ENCODE results near the gene PRX.

DNA sequence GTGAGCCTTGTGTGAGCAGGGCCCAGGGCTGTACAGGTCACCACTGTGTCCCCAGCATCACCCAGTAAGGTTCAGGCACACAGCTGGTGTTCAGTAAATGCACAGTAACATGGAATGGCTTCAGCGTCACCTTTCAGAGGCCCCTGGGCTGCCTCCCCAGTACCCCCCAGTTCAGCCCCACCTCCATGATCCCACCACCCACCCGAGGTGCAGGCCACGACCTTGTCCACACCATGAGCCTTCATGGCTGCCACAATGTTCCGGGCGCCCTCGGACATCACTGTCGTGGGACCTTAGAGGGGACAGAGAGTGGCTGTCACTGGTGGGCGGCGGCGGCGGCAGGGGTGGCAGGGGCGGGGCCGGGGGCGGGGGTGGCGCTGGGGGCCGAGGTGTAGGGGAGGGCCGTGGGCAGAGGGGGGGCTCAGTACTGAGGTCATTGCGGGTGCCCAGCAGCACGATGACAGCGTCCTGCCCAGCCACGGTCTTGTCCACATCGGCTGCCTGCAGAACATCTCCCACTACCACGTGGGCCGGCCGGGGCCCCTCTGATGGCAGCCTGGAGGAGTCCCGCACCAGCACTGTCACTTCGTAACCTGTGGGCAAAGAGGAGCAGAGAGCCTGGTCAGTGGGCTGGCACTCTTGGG is 44.9 kb upstream of the PRX start:
- TF ChIP-seq, protein P1, sequence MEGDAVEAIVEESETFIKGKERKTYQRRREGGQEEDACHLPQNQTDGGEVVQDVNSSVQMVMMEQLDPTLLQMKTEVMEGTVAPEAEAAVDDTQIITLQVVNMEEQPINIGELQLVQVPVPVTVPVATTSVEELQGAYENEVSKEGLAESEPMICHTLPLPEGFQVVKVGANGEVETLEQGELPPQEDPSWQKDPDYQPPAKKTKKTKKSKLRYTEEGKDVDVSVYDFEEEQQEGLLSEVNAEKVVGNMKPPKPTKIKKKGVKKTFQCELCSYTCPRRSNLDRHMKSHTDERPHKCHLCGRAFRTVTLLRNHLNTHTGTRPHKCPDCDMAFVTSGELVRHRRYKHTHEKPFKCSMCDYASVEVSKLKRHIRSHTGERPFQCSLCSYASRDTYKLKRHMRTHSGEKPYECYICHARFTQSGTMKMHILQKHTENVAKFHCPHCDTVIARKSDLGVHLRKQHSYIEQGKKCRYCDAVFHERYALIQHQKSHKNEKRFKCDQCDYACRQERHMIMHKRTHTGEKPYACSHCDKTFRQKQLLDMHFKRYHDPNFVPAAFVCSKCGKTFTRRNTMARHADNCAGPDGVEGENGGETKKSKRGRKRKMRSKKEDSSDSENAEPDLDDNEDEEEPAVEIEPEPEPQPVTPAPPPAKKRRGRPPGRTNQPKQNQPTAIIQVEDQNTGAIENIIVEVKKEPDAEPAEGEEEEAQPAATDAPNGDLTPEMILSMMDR (IDR thresholded peaks at IDR 0.05): no peak
- TF ChIP-seq POLR2A (IDR thresholded peaks at IDR 0.05): no peak
